GM19467 (cell line): ENCODE results near the gene RECK.

Source experiments
- ATAC-seq: cut with Tn5 transposase; IDR thresholded peaks from one replicate; pipeline ENCODE4 v1.9.1; 2021; ENCODE audit warnings: mild to moderate bottlenecking, moderate library complexity; ENCODE audit not compliant: unreplicated experiment

The RECK gene

GRCh38 chr9:36023260-36024048, 13.3 kb upstream of the RECK start:
- no peak for ATAC-seq

DNA sequence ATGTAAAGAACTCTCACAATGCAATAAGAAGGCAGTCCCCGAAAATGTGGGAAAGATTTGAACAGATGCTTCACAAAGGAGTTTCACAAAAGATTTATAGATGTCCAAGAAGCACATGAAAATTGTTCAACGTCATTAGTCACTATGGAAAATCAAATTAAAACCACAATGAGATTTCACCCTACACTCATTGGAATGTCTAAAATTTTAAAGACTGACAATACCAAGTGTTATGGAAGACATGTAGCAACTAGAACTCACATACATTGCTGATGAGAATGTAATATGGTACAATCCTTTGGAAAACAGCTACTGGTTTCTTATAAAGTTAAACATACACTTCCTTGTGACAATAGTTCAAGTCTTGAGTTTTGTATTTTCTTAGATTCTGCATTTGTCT, 11.0 kb upstream of the RECK start:
- ATAC-seq = no peak

DNA sequence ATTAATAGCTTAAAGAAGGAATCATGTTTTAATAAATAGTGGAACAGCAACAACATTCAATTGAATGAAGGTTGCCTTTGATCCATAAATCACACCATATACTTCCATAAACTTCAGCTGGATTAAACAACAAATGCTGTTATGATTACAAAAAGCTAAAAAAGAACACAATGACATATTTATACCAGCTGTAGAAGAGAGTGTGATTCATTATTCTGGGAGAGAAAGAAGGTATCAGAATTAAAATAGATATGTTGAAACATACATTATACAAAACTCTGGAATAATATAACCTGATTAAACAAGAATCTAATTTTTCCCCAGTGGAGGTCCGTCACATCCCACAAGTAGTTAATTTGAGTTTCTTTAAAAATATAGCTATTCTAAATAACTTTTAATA, 7.5 kb upstream of the RECK start:
- ATAC-seq = no peak

GRCh38 chr9:36029765-36030528, 6.8 kb upstream of the RECK start:
- ATAC-seq = no peak

DNA sequence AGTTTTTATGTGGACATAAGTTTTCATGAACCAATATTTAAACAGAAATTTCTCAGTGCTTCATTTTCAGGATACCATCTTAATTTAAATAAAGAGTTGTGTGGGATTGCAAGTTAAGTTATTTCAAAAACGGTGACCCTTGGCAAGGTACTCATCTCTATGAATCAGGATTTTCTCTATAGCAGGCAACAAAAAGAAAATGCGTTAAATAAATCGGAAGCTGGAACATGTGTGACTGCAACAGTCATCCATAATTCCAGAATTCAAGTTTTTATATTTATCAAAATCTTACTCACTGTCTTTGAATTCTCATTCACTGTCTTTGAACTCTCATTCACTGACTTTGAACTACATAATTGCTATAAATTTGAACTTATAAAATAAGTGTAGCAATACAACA, 5.8 kb upstream of the RECK start:
- ATAC-seq = no peak

DNA sequence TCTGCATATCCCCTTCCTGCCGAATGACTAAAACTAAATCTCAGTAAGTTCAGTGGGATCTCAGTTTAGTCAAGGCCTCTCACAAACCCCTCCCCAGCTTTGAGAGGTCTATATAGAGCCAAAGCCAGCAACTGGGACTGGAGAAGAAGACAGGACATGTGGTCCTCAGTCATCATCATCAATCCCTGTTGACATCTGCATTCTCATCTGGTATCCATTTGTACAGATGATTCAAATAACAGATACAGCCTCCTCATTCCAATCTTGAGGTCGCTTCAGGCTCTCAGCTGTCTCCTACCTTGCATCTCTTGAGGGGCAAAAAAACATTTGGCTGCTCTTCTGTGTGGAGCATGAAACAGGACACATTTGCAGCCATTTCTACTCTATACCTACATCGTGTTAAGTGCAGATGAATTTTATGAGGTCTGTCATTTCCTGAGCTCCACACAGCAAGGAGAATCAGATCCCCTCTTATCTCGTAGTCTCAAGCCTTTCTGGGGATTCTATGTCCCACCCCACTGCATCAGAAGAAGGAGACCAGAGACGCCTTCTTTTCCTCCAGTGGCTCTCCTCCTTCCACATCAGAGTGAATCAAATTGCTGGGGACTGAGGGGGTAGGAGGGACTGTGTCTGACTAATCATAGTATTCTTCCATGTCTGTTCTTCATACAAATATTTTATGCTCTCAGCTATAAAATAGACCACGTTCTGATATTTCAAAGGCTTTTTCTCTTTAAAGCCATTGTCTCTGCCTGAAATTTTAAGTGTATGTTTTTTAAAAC, 4.7 kb upstream of the RECK start:
- ATAC-seq = no peak

DNA sequence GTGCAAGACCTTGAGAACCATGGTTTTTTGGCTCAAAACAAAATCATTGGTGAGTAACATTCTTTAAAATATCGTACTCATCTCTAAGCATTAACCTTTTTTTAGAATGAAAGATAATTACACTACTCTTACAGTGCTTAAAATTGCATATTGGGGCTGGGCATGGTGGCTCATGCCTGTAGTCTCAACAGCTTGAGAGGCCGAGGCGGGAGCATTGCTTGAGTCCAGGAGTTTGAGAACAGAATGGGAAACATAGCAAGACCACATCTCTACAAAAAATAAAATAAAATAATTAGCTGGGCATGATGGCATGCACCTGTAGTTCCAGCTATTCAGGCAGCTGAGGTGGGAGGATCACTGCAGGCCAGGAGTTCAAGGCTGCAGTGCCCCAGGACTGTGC, 2.9 kb upstream of the RECK start:
- ATAC-seq = no peak

GRCh38 chr9:36034234-36034633, 2.5 kb upstream of the RECK start:
- no peak for ATAC-seq

DNA sequence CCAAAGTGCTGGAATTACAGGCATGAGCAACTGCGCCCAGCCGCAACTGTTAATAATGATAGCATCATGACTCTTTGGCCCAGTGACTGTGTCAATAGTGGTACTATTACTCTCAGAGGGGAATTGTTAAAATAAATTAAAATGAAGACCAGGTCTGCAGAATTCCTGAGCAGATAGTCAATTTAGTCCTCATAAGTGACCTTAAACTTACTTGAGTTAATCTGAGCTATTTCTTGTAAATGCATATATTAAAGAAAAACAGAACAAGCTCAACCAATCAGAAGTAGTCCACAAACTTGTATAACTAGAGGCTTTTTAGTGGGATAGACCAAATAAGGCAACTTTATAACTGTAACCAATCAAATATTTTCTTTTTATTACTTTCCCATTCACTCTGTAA, 1.7 kb upstream of the RECK start:
- ATAC-seq = no peak

GRCh38 chr9:36036253-36036779, 397 bp upstream of the RECK start:
- no peak for ATAC-seq

DNA sequence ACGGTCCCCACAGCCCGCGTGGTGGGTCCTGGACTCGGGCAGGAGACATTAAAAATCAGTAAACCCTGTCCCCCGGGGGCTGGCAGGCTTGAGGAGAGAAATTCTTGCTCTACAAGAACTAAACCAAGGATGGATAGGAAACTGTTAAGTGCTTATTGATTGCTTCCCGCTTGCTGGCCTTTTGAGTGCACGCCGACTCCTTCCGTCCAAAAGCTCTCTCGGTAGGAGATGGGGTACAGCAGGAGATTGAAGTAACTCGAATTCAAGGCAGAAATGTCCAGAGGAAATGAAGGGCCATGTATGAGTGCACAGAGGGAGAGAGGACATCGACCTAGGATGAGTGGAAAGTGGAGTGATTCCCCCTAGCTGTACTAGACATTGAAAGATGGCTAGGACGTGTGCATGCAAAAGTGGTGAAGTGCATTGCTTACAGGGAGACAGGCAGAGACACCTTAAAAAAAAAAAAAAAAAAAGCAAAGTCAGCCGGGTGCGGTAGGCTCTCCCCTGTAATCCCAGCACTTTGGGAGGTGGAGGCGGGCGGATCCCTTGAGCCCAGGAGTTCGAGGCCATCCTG, 923 bp downstream of the RECK start:
- no peak for ATAC-seq

DNA sequence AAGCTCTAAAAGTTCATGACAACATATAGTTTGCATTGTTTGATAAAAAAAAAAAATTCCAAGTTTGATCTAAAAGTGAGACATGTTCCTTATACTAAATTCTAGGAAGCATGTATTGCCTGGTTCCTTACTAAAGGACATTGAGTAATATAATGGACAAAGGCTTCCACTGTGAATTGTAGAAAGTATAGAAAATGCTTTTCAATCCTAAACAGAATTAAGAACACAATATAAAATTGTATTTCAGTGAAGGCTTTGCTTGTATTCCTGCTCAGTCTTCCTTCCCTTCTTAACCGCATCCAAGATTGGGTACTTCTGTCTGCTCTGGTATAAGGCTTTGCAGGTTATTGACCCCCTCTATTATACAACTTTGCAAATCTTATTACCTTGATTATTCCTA, 2.4 kb downstream of the RECK start:
- no peak for ATAC-seq

GRCh38 chr9:36039696-36040095, 3.0 kb downstream of the RECK start:
- ATAC-seq = no peak

DNA sequence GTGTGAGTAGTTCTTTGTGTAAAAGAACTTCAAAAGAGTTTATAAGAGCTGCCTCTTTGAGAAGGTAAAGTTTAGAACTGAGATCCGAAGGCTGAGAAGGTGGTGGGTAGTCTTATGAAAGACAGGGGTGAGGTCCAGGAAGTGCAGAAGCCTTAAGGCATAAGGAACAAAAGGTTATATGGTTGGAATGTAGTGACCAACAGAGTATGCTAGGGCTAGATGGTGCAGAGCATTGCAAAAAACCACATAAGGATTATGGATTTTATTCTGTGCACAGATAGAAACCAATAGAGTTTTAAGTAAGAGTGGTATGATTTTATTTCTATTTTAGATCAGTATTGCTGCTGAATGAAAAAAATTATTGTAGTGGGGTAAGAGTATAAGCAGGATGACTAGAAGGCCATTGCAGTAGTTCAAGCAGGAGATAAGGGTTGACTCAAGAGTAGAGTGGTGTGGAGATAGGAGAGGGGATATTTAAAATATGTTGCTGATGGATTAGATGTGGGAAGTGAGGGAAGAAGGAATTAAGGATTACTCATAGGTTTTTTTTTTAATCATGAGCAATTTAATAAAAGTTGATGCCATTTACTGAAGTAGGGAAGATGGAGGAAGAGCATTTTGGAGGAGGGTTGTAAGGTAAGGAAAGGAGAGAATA, 3.7 kb downstream of the RECK start:
- no peak for ATAC-seq

DNA sequence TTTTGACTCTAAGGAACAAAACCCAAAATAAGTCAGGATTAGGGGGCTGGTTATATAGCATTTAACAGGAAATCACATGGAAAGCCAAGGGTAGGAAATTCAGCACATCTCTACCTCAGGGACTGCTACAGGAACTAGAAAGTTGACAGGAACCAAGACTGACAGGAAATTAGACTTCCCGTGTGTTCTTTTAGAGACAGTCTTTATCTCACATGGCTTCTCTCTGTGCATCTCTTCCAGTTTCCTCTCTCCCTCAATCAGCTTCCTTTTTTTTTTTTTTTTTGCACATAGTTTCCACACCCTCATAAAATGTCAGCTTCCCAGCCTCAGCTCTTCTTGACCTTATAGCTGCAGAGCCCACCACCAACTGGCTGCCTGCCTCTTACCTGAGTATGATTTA, 4.8 kb downstream of the RECK start:
- ATAC-seq = no peak

DNA sequence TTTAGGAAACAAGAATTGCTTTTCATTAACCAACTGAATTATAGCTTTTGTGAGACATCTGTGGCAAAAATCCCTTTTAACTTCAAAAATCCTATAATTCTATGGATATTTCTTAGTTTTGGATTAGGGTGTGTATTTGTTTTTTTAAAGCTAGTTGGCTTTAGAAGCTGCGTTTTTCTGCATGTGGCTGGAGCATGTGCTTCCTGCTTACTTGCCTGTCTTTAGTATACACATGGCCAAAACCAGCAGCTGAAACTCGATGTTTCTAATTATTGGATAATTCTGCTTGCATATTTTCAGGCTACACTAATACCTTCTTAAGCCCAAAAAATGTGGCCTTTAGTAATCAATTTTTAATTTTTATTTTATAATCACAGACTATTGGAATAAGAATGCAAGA, 8.9 kb downstream of the RECK start:
- ATAC-seq = no peak

- ATAC-seq = no peak
Measured at GRCh38 chr9:36046923-36047322, 10.2 kb downstream of the RECK start.

DNA sequence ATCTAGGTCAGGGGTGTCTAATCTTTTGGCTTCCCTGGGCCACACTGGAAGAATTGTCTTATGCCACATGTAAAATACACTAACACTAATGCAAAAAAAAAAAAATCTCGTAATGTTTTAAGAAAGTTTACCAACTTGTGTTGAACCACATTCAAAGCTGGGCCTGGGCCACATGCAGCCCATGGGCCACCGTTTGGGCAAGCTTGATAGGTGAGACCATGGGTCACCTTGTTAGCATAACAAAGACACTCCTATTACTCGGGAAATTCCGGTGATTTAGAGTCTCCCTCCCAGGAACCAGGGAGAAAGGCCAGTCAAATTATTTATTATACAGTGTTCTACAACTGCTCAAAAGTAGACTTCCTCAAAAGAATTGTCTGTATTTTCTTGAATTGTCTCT, 12.7 kb downstream of the RECK start:
- no peak for ATAC-seq

DNA sequence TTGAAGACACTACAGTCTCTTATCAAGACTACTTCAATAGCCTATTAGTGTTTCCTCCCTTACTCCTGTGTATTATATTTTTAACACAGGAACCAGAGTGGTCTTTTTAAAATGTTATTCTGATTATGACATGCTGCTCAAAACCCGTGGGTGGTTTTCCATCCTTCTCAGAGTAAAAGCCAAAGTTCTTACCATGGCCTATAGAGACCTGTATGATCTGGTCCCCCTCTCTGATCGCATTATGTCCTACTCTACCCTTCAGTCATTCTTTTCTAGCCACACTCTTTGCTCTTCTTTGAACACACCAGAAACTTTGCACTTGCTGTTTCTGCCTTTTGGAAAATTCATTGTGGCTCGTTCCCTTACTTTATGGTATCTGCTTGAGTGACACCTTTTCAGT, 13.8 kb downstream of the RECK start:
- no peak for ATAC-seq

DNA sequence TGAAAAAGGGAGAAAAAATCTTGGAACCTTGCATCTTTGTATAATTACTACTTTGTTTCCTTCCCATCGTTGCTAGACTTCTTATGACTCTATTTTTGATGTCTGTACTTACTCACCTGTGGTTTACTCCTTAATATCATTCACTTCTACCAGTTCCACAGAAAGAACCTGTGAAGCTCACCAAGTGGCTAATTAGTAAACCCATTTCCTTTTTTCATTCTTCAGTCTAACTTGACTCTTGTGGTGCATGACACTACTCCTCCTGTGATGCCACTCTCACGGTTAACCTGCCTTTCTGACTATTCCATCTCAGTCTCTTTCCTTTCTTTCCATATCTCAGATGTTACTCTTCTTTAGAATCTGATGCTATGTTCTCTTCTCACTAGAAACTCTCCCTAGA, 14.6 kb downstream of the RECK start:
- no peak for ATAC-seq

- ATAC-seq = no peak
Measured at GRCh38 chr9:36053971-36054370, 17.3 kb downstream of the RECK start.
